HG02763 (cell line): ENCODE measurements around the gene MSN.
A peak's percentile ranks its signal among the peaks of the same experiment; 100 is the strongest.
"Not testable (repeated sequence)": the region's sequence is repeated elsewhere in the genome, so short reads cannot be mapped to it uniquely, and the experiment has no call there.

Experiments
- ATAC-seq: cut with Tn5 transposase; IDR thresholded peaks from one replicate; pipeline ENCODE4 v1.9.1; 2021; ENCODE audit warnings: mild to moderate bottlenecking, moderate library complexity; ENCODE audit not compliant: unreplicated experiment

Gene MSN

GRCh38 chrX:65712005-65712806, 44.8 kb downstream of the MSN start:
- ATAC-seq, result no peak

GRCh38 chrX:65718538-65718937, 51.1 kb downstream of the MSN start:
- ATAC-seq, result no peak

DNA sequence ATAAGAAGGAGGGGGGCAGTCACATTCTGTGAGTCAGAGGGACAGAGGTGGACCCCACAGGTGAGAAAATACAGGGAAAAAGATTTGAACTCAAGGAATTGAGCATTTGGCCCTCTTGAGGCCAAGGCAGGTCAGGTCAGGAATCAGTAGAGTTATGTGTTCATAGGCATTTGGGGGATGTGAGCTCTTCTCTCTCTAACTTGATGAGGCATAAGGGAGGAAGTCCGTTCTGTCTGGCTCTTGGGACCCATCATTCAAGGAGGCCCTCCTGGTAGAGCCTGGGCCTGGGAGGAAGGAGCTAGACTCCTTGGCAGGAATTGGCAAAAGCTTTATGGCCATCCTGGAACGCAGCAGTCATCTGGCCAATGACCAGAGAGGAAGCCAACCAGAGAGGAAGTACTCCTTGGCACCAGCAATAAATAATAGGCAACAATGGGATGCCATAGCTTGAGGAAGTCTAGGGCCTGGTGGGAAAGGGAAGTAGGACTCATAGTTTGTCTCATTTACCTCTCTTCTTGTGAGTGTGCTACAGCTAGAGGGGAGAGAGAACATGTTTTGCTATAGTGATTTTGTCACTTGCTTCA, 53.0 kb downstream of the MSN start:
- no peak for ATAC-seq

DNA sequence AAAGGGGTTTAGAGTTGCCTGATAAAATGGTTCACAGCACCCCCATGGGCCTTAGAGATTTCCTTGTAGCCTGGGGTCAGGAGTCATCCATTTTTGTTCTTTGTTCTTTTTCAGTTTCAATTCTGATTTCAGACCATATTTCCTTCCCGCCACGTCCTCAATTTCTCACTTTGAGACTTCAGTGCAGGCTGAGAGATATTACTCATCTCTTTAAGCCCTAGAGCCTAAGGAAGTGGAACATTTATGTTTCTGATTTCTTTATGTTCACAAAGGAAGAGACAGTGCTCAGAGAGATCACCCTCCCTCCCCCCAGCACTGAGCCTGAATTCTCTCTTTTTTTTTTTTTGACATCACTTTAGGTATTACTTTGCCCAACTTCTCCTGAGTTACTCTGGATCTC, 56.3 kb downstream of the MSN start:
- peak; percentile 62 for ATAC-seq

GRCh38 chrX:65726715-65727114, 59.3 kb downstream of the MSN start:
- ATAC-seq, result no peak

GRCh38 chrX:65731684-65732289, 64.3 kb downstream of the MSN start:
- no peak for ATAC-seq

- ATAC-seq, result no peak
Measured at GRCh38 chrX:65740909-65741308, 73.5 kb downstream of the MSN start.

GRCh38 chrX:65741823-65742222, 74.4 kb downstream of the MSN start:
- ATAC-seq, result no peak

- no peak for ATAC-seq
Measured at GRCh38 chrX:65744965-65745364, 77.5 kb downstream of the MSN start.

- no peak for ATAC-seq
Measured at GRCh38 chrX:65745427-65745826, 78.0 kb downstream of the MSN start.

GRCh38 chrX:65745992-65746391, 78.5 kb downstream of the MSN start:
- no peak for ATAC-seq

- peak; percentile 87 for ATAC-seq
Measured at GRCh38 chrX:65750674-65751469, 83.4 kb downstream of the MSN start.

- ATAC-seq, result no peak
Measured at GRCh38 chrX:65751519-65751918, 84.1 kb downstream of the MSN start.

DNA sequence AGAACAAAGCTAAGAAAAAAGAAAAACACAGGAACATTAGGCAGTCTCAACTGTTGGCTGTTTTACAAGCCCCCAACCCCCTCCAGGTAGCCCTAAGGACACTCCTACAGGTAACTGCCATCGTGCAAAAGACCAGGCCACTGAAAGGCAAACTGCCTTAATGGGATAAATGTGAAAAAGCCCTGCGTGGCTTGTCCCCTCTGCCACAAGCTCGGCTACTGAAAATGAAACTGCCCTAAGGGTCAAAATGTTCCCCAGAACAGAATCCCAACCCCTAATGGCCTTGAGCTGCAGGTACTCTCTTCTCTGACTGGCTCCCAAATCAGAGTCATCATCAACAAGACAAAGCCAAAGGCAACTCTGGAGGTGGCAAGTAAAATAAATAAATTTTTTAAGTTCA, 84.8 kb downstream of the MSN start:
- no peak for ATAC-seq

GRCh38 chrX:65755786-65756185, 88.3 kb downstream of the MSN start:
- no peak for ATAC-seq

- no peak for ATAC-seq
Measured at GRCh38 chrX:65757943-65758342, 90.5 kb downstream of the MSN start.

DNA sequence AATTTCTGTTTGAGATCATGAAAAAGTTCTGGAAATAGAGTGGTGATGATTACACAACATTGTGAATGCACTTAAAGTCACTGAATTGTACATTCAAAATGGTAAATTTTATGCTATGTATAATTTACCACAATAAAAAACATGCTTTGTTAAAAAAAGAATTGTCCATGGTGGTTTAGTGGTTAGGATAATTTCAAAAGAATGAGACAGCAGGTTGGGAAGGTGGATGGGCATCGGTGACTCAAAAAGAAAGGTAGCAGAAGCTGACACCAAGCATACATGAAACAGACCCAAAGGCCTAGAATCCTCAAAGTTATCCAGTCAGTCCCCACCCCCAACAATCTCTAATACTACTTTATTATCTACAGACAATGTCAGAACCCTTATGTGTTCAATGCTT, 91.1 kb downstream of the MSN start:
- ATAC-seq, result no peak

DNA sequence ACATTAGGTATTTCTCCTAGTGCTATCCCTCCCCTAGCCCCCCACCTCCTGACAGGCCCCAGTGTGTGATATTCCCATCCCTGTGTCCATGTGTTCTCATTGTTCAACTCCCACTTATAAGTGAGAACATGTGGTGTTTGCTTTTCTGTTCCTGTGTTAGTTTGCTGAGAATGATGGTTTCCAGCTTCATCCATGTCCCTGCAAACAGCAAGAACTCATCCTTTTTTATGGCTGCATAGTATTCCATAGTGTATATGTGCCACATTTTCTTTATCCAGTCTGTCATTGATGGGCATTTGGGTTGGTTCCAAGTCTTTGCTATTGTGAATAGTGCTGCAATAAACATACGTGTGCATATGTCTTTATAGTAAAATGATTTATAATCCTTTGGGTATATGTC, 92.1 kb downstream of the MSN start:
- not testable (repeated sequence) for ATAC-seq

- no peak for ATAC-seq
Measured at GRCh38 chrX:65769564-65770292, 102.3 kb downstream of the MSN start.

DNA sequence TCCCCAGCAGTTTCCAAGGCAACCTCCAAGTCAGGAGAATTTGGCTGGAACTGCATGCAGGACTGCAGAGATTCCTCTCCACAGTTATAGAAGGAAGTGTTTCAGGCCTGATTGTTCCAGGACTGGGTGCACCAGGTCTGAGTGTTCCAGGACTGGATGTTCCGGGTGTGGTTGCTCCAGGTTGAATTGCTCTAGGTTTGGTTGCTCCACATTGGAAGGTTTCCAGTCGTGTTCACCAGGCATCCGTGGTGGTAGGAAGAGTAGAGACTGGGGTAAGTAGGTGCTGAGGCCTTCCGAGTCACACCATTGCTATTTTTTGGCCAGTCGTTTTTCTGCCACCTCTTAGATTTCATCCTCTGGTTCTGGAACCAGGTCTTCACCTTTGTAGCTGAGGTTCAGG, 105.4 kb downstream of the MSN start:
- ATAC-seq, result no peak

DNA sequence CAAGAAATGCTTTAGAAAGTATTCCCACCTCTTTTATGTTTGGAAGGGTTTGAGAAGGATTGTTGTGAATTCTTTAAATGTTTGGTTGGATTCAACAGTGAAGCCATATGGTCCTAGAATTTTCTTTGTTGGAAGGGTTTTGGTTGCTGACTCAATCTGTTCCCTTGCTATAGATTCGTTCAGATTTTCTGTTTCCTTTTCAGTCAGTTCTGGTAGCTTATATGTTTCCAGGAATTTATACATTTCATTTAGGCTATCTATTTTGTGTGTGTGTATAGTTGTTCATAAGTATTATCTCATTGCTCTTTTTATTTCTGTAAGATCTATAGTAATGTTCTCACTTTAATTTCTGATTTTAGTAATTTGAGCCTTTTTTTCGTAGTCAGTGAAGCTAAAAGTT, 114.4 kb downstream of the MSN start:
- no peak for ATAC-seq
